ENCODE results near the gene DGKD.

GRCh38 chr2:233412405-233412804 lies 58.1 kb downstream of the DGKD start:
- TF ChIP-seq POLR2AphosphoS5 (IDR thresholded peaks at IDR 0.05) (no peak), CTCF (IDR thresholded peaks at IDR 0.05) (no peak)
